ENCODE measurements around the gene ADGRG3.

- TF ChIP-seq CTCF (IDR thresholded peaks at IDR 0.05) (no peak), EZH2 (IDR thresholded peaks at IDR 0.05; ENCODE audit: borderline replicate concordance, insufficient read depth, low read depth, low read length, poor library complexity, severe bottlenecking) (no peak)
These were observed 39.2 kb downstream of the ADGRG3 start for GRCh38 chr16:57707331-57707730.
